Peyer's patch (tissue), 4 donors: ENCODE results near the gene LRIG2. TPM values are rescaled to one million over a fixed set of nuclear protein-coding genes. Genes with fewer than 3 reads are reported as not detected.
"Not testable (repeated sequence)": the region's sequence is repeated elsewhere in the genome, so short reads cannot be mapped to it uniquely, and the experiment has no call there.

Experiments used
- DNase-seq, 3 donors: peaks; one replicate each; pipeline ENCODE4 v3.0.0-alpha.2; 2017 to 2019
- H3K27ac ChIP-seq, 4 donors: fragments of 200-600 bp; sonication (generic); one replicate each; pipeline ENCODE4 v1.5.1; 2016 to 2019
- H3K27me3 ChIP-seq, 2 donors: fragments of 200-600 bp; sonication (generic); one replicate each; pipeline ENCODE4 v1.5.1; 2019
- H3K36me3 ChIP-seq, 3 donors: fragments of 200-600 bp; sonication (generic); one replicate each; pipeline ENCODE4 v1.5.1; 2016 to 2019
- H3K4me1 ChIP-seq, 4 donors: fragments of 200-600 bp; sonication (generic); one replicate each; pipeline ENCODE4 v1.5.1; 2016 to 2019
- H3K4me3 ChIP-seq, 4 donors: fragments of 200-600 bp; sonication (generic); 1 replicate in 3 of 4; 2 replicates in 1 of 4; pipeline ENCODE4 v1.5.1; 2016 to 2019; ENCODE audit warnings: mild to moderate bottlenecking in 1 of 4
- H3K9me3 ChIP-seq, 4 donors: fragments of 200-600 bp; sonication (generic); one replicate each; pipeline ENCODE4 v1.5.1; 2016 to 2019; ENCODE audit warnings: mild to moderate bottlenecking in 1 of 4
- POLR2A ChIP-seq, 2 donors: fragments of 450-650 bp; IDR thresholded peaks; one replicate each; pipeline ENCODE4 v1.5.1; 2017; ENCODE audit warnings: antibody characterized with exemption in 2 of 2, mild to moderate bottlenecking in 2 of 2, moderate library complexity in 2 of 2
- total RNA-seq, 4 donors: library from RNA; depleted of rRNA; stranded (reverse); fragments of >200 nt; gene quantifications; one replicate each; pipeline ENCODE4 v1.1.0, GENCODE V29; 2016
- TF ChIP-seq, protein P1 (sequence below), 6 experiments: fragments of 450-650 bp in 4 of 6; fragments of 200-600 bp in 2 of 6; sonication (generic) in 1 of 6; IDR thresholded peaks; one replicate each; pipeline ENCODE4 v1.5.1; 2017 to 2019; ENCODE audit warnings: antibody characterized with exemption in 6 of 6, mild to moderate bottlenecking in 3 of 6, moderate library complexity in 1 of 6

LRIG2 gene
- total RNA-seq, 4 donors from 2014 or later = 9.5 to 38.7 (median 24.0) TPM

DNA sequence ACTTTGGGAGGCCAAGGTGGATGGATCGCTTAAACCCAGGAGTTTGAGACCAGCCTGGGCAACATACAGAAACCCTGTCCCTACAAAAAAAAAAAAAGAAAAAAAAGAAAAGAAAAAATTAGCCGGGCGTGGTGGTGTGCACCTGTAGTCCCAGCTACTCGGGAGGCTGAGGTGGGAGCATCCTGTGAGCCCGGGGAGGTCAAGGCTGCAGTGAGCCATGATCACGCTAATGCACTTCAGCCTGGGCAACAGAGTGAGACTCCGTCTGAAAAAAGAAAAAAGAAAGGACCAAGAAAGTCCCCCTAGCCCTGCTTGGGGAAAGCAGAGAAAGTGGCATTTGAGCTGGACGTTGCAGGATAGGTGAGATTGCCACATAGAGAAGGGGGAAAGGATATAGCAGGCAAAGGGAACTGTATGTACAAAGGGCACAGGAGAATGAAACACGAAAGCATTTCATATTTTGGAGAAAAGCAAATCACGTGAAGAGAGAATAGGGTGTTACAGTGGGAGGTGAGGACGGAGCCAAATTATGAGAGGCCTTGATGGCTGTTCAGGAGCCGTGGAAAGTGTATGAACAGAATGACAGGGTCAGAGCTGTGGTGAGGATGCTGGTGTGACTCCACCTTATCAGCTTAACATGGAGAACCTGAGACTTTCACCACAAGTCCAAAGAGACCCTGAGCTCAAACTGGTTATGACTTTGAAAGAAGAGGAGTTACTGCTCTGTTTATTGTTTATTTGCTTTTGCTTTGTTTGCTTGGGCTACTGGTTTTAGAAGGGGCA lies 19.5 kb upstream of the LRIG2 start:
- Histone ChIP-seq H3K36me3 (no peaks in the 10 kb centered on the region), H3K4me3 (no peak overlapping the region), H3K27ac (no peak overlapping the region), H3K4me1 (peaks cover 0 to 12% (median 0%) of the 10 kb centered on the region in 4 donors), H3K27me3 (no peaks in the 10 kb centered on the region), H3K9me3 (no peaks in the 10 kb centered on the region)
- TF ChIP-seq POLR2A (IDR thresholded peaks at IDR 0.05) = no peak
- TF ChIP-seq, protein P1, sequence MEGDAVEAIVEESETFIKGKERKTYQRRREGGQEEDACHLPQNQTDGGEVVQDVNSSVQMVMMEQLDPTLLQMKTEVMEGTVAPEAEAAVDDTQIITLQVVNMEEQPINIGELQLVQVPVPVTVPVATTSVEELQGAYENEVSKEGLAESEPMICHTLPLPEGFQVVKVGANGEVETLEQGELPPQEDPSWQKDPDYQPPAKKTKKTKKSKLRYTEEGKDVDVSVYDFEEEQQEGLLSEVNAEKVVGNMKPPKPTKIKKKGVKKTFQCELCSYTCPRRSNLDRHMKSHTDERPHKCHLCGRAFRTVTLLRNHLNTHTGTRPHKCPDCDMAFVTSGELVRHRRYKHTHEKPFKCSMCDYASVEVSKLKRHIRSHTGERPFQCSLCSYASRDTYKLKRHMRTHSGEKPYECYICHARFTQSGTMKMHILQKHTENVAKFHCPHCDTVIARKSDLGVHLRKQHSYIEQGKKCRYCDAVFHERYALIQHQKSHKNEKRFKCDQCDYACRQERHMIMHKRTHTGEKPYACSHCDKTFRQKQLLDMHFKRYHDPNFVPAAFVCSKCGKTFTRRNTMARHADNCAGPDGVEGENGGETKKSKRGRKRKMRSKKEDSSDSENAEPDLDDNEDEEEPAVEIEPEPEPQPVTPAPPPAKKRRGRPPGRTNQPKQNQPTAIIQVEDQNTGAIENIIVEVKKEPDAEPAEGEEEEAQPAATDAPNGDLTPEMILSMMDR (IDR thresholded peaks at IDR 0.05) = no peak
- no peak for DNase-seq

GRCh38 chr1:113055570-113055969 lies 17.4 kb upstream of the LRIG2 start:
- Histone ChIP-seq H3K27ac (peak overlapping the region in 1 of 4 donors; percentile 45), H3K4me3 (no peak overlapping the region), H3K4me1 (peaks cover 0 to 12% (median 0%) of the 10 kb centered on the region in 4 donors), H3K27me3 (no peaks in the 10 kb centered on the region), H3K9me3 (no peaks in the 10 kb centered on the region), H3K36me3 (no peaks in the 10 kb centered on the region)
- no peak for TF ChIP-seq POLR2A (IDR thresholded peaks at IDR 0.05)
- TF ChIP-seq, protein P1 (IDR thresholded peaks at IDR 0.05) = no peak
- DNase-seq = no peak

GRCh38 chr1:113057006-113057405 lies 16.0 kb upstream of the LRIG2 start:
- Histone ChIP-seq H3K36me3 (no peaks in the 10 kb centered on the region), H3K9me3 (no peaks in the 10 kb centered on the region), H3K27ac (no peak overlapping the region), H3K27me3 (no peaks in the 10 kb centered on the region), H3K4me1 (peaks cover 0 to 12% (median 0%) of the 10 kb centered on the region in 4 donors), H3K4me3 (no peak overlapping the region)
- TF ChIP-seq, protein P1 (IDR thresholded peaks at IDR 0.05) = no peak
- TF ChIP-seq POLR2A (IDR thresholded peaks at IDR 0.05) = no peak
- DNase-seq = peak in 1 of 3 donors; percentile 24

- TF ChIP-seq POLR2A (IDR thresholded peaks at IDR 0.05) = no peak
- TF ChIP-seq, protein P1 (IDR thresholded peaks at IDR 0.05) = no peak
- no peak overlapping the region for H3K27ac ChIP-seq
- no peak for DNase-seq
Observed at GRCh38 chr1:113058941-113059706, 13.9 kb upstream of the LRIG2 start.

DNA sequence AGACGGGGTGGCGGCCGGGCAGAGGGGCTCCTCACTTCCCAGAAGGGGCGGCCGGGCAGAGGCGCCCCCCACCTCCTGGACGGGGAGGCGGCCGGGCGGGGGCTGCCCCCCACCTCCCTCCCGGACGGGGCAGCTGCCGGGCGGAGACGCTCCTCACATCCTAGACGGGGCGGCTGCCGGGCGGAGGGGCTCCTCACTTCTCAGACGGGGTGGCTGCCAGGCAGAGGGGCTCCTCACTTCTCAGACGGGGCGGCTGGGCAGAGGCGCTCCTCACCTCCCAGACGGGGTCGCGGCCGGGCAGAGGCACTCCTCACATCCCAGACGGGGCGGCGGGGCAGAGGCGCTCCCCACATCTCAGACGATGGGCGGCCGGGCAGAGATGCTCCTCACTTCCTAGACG lies 9.5 kb upstream of the LRIG2 start:
- H3K27ac ChIP-seq, H3K4me1 ChIP-seq, H3K27me3 ChIP-seq, H3K36me3 ChIP-seq, H3K9me3 ChIP-seq, DNase-seq, H3K4me3 ChIP-seq: not testable (repeated sequence)

More at GRCh38 chr1:113058941-113059706, 13.9 kb upstream of the LRIG2 start:
- H3K4me1 ChIP-seq = peaks cover 0 to 12% (median 0%) of the 10 kb centered on the region in 4 donors
- no peaks in the 10 kb centered on the region for H3K27me3 ChIP-seq
- H3K9me3 ChIP-seq = no peaks in the 10 kb centered on the region
- H3K4me3 ChIP-seq = no peak overlapping the region
- H3K36me3 ChIP-seq = no peaks in the 10 kb centered on the region
